Ovary (tissue), 3 donors: ENCODE data around the gene PLEKHA8.

Experiments
- CTCF ChIP-seq, 3 donors: fragments of 450-650 bp in 2 of 3; fragments of 200-600 bp in 1 of 3; IDR thresholded peaks; one replicate each; pipeline versions ENCODE4 v1.5.1 to v1.8.0; 2016 to 2022; ENCODE audit warnings: antibody characterized with exemption in 3 of 3, mild to moderate bottlenecking in 1 of 3
- EP300 ChIP-seq: sonication (generic); formaldehyde crosslinking; IDR thresholded peaks from one replicate; pipeline ENCODE4 v1.6.1; 2017; ENCODE audit warnings: antibody characterized with exemption
- POLR2A ChIP-seq: fragments of 450-650 bp; IDR thresholded peaks from one replicate; pipeline ENCODE4 v1.6.1; 2017; ENCODE audit warnings: antibody characterized with exemption, mild to moderate bottlenecking, moderate library complexity
- donor health status: DM: no; HTN: no; CAD: no.

- TF ChIP-seq POLR2A (no peak), CTCF (IDR thresholded peaks at IDR 0.05) (no peak), EP300 (no peak)
Measured at GRCh38 chr7:30087371-30087770, 59.2 kb downstream of the PLEKHA8 start.
